SIG-M5 treated with dmso at 0.1 percent for 504 hours (cell line): ENCODE data around the gene CADM1.

ENCODE experiments used
- DNase-seq: peaks from one replicate; lab custom pipeline; 2025; ENCODE audit not compliant: unreplicated experiment; lab: John Stamatoyannopoulos, UW

Gene CADM1

DNA sequence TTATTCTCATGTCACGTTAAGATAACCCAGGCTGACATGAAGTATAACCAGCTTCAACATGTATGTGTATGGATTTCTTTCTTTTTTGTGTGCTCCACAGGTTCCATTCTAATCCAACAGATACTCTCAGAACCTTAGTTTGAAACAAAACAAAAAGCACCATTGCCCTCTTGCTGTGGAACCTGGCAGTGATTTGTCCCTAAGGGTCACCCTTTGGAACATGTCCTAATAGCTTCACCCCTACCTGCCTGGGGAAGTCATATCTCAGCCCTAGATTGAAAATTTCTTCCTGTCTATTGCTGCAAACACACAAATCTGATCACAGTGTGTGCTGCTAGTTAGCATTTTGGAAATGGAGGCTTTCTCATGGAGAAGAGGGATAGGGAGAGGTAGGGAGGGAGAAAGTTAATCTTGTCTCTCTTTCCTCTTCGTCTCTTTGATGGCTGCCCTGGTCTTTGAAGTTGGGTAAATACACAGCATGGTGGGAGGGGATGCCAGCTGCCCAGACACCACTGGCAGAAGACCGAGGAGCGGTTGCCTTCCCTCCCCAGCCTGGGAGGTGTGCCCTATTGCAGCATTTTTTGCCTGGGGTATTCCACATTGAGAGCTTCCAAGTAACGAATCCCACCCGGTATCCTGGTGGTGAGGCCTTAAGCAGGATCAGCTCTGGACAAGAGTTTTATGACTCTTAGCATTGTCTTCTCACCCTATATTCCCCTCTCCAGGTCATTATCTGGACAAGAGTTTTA, 11.6 kb upstream of the CADM1 start:
- DNase-seq = no peak

- no peak for DNase-seq
Observed at GRCh38 chr11:115506954-115507675, 2.9 kb upstream of the CADM1 start.

- no peak for DNase-seq
Observed at GRCh38 chr11:115505175-115505574, 960 bp upstream of the CADM1 start.

DNA sequence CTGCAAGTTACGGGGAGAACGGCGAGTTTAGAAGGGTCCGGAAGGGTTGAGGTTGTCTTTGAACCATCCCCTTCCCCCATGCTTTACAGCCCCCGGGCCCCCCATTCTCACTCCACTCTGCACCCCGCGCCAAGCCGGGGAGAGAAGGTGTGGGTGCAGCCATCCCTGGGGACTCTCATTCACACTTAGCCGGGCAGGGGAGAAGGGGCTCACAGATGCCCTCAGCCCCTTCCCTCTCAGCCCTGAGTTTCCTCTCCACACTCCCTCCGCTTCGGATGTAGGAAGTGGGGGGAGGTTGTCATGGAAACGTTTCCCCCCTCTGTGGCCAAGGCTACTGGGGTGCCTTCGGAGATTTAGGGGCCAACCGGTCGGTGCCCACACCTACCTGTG, 334 bp downstream of the CADM1 start:
- DNase-seq = no peak

DNA sequence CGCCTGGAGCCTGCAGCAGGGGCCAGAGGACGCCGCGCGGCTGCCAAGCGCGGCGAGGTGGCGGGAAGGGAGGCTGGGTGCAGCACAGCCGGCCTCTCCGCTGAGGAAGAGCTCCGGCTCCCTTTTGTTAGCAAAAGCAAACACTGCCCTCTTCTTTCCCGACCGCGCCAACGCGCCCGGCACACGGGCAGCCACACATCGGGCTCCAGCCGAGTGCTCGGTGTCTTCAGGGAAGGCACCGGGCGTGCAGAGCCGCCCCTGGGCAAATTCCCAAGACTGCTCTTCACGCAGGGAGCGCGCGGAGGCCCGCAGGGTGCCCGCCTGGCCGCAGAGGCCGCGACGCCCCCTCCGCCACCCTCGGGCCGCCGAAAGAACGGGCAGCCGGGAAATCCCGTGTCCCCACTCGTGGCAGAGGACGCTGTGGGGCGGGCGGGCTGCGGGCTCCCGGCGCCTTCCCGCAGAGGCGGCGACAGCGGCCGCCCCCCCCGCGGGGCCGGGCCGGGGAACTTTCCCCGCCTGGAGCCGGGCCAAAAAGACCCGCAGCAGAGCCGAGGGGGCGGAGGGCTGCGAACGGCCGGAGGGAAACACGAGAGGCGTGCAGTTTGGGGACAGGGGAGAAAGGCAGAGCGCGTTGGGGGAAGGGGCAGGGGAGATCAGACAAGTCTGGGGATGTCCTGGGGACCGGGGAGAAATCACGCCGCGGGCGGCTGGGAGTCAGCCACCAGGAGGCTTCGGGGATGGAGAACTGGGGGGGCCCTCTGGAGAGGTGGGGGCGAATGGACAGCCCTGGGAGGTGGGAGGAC, 931 bp downstream of the CADM1 start:
- no peak for DNase-seq

GRCh38 chr11:115502636-115503082, 1.6 kb downstream of the CADM1 start:
- DNase-seq = no peak

DNA sequence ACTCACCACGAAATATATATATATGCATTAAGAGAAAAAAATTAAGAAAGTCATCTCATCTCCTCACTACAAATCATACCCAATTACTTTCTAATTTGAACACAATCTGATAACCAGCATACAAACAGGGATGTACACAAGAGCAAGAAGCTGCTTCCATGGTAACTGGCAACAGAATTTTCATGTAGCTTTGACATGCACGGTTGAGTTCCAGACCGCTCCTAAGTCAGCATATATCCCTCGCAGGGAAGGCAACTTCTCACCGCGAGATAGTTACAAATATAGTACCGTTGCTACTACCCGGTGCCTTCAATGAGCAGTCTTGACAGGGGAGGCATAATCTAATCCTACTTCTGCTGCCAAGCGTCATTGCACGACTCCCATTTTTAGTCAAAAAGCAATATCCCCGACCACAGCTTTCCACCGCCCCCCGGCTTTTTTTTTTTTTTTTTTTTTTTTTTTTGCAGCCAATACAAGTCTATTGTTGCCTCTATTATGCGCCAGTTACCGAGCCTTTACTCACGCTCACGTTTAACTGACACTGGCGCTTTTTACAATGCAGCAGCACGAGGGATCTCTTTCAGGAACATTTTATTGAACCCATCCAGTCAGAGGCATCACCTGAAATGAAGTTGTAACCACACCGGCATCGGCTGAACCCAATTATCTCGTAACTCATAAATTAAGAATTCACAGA, 2.2 kb downstream of the CADM1 start:
- DNase-seq = no peak

GRCh38 chr11:115501502-115501892, 2.7 kb downstream of the CADM1 start:
- no peak for DNase-seq

DNA sequence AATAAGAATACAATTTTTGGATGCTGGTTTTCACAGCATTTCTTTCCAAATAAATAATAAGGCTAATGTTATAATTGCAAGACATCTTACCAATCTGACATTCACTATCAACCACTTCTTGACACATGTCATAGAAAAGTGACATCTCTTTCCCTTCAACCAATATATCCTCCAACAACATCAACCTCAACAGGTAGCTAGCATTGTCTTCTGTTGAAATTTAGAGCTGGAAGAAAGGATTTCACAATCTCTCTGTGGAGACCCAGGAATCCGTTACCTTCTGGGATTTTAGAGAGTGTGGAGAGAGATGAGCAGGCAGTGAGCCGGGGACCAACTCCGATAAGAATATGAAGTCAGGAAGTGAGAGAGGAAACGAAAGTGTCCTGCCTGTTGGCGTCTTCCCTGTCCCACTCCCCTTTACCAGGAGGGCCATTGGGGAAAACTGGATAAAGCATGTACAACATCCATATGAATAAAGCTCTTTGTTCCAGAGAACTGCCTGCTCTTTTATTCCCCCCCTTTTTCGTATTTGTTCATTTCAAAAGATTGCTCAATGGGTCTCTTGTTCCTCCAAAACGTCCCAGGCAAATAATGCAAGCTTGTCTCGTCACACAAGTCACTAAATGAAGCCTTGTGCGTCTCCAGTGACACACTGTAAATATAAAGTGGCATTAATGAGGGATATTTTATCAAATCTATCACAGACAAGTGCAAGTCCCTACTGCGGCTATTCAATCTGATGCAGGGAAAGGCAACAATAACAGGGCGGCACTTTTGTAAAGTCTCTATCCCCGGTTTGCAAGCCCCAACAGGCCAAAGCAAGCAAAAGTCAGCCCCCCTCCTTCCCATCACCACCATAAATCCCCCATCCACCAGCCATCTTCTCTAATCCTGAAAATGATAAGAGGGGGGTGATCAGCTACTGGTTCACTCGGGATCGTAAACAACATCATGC, 3.4 kb downstream of the CADM1 start:
- peak; percentile 11 for DNase-seq

DNA sequence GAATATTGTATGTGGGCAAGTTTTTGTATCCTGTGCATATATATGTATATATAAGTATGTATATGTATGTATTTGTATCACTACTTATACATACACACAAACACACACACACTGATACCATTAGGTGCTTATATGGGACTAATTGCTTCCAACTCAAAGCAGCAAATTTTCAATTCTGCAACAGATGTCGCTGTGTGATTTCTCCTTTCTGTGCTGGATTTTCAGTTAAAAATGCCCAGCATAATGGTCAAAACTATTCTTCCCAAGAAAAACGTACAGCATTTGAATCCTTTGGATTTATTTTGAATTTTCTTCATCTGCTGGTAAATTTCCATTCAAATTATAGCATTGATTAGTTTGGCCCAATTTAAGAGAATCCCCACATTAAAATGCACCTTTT, 4.3 kb downstream of the CADM1 start:
- DNase-seq = no peak

GRCh38 chr11:115499241-115499799, 4.9 kb downstream of the CADM1 start:
- DNase-seq = no peak

DNA sequence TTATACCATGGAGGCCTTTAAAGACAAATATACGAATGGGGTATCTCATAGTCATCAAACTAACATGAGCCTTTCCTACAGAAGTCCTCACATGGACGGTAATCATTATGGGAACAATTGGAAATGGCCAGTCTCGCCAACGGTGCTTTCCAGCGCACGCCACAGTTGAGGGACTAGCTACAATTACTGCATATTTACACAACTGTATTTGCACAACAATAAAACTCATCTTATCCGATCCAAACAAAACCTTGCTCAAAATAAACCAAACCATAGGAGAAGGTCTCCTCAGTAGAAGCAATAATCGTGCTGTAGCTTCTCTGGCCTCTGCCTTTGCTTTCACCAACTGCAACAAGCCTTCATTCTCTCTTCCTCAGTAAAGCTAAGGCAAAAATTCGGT, 5.9 kb downstream of the CADM1 start:
- no peak for DNase-seq

DNA sequence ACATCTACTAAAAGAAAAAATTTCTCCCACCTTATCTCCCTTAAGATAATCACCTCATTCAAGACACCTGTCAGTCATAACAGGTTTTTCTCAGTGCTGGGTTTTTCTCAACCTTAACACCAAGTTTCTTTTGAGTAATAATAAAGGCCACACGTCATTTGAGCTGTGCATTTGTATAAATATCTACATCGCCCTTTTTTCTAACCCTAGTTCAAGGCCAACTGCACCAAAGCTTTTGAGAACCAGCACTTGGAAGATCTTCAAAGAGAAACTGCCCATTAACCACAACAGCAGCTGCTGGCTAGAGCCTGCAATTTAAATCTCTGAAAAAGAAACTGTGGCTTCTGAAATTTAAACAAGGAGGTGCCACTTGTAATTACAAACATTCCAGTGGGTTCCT, 6.9 kb downstream of the CADM1 start:
- no peak for DNase-seq

GRCh38 chr11:115496892-115497291, 7.3 kb downstream of the CADM1 start:
- DNase-seq = no peak

- no peak for DNase-seq
Observed at GRCh38 chr11:115493905-115494304, 10.3 kb downstream of the CADM1 start.

DNA sequence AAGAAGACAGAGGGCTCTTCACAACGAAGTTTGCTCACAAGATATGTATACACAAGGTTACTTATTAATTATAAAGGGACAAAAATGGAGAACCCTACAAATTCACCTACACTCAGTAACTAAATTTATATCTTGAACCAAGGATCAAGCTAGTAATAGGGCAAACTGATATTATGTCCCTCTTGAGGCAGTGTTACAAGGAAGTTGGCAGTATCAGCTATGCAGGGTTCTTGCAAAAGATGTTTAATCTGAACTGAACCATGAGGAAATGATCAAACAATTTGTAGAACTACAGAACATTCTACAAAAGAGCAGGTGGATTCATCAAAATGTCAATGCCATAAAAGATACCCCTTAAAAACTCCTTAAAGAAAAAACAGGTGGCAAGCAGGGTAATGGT, 10.7 kb downstream of the CADM1 start:
- DNase-seq = no peak

DNA sequence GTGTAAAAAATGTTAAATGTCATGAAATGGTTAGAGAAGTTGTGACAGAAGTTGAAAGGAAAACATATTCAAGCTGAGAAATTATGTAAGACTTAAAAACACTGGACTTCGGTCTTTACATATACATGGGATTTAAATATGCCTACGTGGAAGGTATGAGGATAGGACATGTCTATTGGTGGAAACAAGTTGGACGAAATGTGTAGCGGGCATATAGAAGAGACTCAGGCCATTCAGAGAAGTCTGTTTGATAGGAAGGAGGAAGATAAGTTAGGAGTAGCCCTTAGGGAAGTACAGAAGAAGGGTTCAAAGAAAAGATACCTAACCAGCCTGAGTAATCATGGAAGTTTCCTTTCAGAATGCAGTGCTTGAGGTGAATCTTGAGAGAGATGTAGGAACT, 14.7 kb downstream of the CADM1 start:
- no peak for DNase-seq

DNA sequence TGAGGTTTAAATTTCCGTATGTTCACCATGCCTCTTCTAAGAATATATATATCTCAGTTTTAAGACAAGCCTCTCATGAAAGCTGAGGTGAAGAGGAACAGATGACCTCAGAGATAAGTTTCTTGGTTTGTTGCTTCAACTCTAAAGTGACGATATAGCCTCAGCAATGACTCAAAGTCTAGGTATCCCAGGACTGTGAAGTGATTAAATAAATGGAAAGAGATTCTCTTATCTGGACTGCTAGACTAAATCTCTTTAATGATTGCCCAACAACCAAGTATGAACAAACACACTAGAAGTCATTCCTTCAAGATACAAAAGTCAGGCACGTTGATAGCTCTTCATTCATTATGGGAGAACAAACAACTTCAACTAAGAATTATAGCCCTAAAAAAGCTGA, 15.3 kb downstream of the CADM1 start:
- peak; percentile 5 for DNase-seq

DNA sequence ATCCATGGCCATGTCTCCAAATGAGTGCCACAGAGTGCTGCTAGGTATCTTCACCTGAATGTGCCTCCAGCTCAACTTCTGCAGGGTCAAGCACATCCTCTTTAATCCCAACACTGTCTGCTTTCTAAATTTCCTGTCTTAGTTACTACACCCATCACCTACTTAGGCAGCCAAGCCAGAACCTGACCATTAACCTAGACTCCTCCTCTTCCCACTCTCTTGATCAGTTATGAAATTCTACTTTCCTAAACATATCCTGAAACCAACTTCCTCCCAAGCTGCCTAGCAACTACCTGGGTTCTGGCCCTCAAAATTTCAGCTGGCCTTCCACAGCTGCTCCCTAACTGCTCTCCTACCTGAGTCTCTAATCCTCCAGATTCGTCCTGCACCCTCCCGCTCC, 22.7 kb downstream of the CADM1 start:
- no peak for DNase-seq

GRCh38 chr11:115480611-115481010, 23.6 kb downstream of the CADM1 start:
- DNase-seq = no peak
